Aorta (tissue), 5 donors: ENCODE data around the gene C1orf232. TPM values are rescaled to one million over a fixed set of nuclear protein-coding genes. Genes with fewer than 3 reads are reported as not detected.
A peak's percentile ranks its signal among the peaks of the same experiment; 100 is the strongest.

ENCODE experiments used
- ATAC-seq: fragments of 200-7000 bp; cut with Tn5 transposase; one replicate; pipeline ENCODE4 v1.9.1; 2022; ENCODE audit warnings: moderate library complexity; ENCODE audit not compliant: low FRiP score
- DNase-seq, 2 donors: peaks; one replicate each; pipeline ENCODE4 v3.0.0-alpha.2; 2020
- H3K27ac ChIP-seq, 2 donors: one replicate each; pipeline ENCODE4 v1.5.1; 2013; ENCODE audit warnings: low read length in 2 of 2, mild to moderate bottlenecking in 2 of 2, moderate library complexity in 2 of 2, control low read depth in 1 of 2, inconsistent platforms in 1 of 2, low read depth in 1 of 2
- H3K27me3 ChIP-seq, 2 donors: one replicate each; pipeline ENCODE4 v1.6.1; 2013; ENCODE audit warnings: control low read depth in 1 of 2, low read length in 1 of 2, mild to moderate bottlenecking in 1 of 2, moderate library complexity in 1 of 2; ENCODE audit not compliant: insufficient read depth in 2 of 2, control insufficient read depth in 1 of 2
- H3K36me3 ChIP-seq, 2 donors: one replicate each; pipeline ENCODE4 v1.6.1; 2013; ENCODE audit warnings: control low read depth in 1 of 2, low read length in 1 of 2, mild to moderate bottlenecking in 1 of 2; ENCODE audit not compliant: insufficient read depth in 2 of 2, control insufficient read depth in 1 of 2
- H3K4me1 ChIP-seq, 2 donors: one replicate each; pipeline ENCODE4 v1.6.1; 2013; ENCODE audit warnings: low read length in 2 of 2, control low read depth in 1 of 2, mild to moderate bottlenecking in 1 of 2, moderate library complexity in 1 of 2; ENCODE audit not compliant: insufficient read depth in 2 of 2, control insufficient read depth in 1 of 2
- H3K4me3 ChIP-seq, 2 donors: one replicate each; pipeline ENCODE4 v1.5.1; 2013; ENCODE audit warnings: low read length in 2 of 2, control low read depth in 1 of 2, mild to moderate bottlenecking in 1 of 2
- H3K9me3 ChIP-seq: one replicate; pipeline ENCODE4 v1.6.1; 2013; ENCODE audit warnings: mild to moderate bottlenecking, low read length; ENCODE audit not compliant: control insufficient read depth
- WGBS, 2 donors: extraction: QIAGEN DNeasy Blood & Tissue Kit; methylation state at CpG; one replicate each; pipeline ENCODE4 v1.1.7; 2013; 5-methylcytosine and 5-hydroxymethylcytosine counted together
- intact Hi-C, 2 donors: fragments of 100-400 bp; cut with DNase I; formaldehyde crosslinking; loops; one replicate each; pipeline versions ENCODE4 v1.14.2 to v1.15.0; 2022
- polyA plus RNA-seq, 2 donors: library from polyadenylated mRNA; stranded (reverse); fragments of 200-250 nt; gene quantifications; one replicate each; pipeline ENCODE4 v1.2.3, GENCODE V29; 2013
- total RNA-seq, 2 donors: library from RNA; stranded (reverse); fragmentation: NEBNext Ultra II Directional; extraction: Animal tissue kit (Norgen Biotek cat#: 25700); gene quantifications; one replicate each; pipeline ENCODE4 v1.2.1, GENCODE V29; 2021
- donor health status: healthy with polysubstance abuse.
- donor health status: Bipolar disorder and iron deficiency.
- donor health status: DM: no; HTN: no; CAD: no.
- donor health status: DM: no; HTN: no; CAD: no.
- donor health status: DM: yes; HTN: yes; CAD: no.

Gene C1orf232
- total and polyA plus RNA-seq, 4 donors = not detected

DNA sequence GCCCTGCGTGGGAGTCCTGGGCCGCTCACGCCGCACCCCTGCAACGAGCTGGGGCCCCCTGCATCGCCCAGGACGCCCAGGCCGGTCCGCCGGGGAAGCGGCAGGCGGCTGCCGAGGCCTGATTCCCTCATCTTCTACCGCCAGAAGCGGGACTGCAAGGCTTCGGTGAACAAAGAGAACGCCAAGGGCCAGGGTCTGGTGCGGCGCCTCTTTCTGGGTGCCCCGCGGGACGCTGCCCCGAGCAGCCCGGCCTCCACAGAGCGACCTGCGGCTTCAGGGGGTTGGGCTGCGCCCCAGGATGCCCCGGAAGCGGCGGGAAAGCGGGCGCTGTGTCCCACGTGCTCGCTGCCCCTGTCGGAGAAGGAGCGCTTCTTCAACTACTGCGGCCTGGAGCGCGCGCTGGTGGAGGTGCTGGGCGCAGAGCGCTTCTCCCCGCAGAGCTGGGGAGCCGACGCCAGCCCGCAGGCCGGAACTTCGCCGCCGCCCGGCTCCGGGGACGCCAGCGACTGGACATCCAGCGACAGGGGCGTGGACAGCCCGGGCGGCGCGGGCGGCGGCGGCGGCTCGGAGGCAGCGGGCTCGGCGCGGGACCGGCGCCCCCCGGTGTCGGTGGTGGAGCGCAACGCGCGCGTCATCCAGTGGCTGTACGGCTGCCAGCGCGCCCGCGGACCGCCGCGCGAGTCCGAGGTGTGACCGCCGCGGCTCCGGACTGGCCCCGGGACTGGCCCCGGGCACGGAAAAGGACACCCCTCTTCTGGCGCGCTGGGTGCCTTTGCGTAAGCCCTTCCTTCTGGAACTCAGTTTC lies 7.1 kb downstream of the C1orf232 start:
- DNase-seq = peak; percentile 65 to 89

DNA sequence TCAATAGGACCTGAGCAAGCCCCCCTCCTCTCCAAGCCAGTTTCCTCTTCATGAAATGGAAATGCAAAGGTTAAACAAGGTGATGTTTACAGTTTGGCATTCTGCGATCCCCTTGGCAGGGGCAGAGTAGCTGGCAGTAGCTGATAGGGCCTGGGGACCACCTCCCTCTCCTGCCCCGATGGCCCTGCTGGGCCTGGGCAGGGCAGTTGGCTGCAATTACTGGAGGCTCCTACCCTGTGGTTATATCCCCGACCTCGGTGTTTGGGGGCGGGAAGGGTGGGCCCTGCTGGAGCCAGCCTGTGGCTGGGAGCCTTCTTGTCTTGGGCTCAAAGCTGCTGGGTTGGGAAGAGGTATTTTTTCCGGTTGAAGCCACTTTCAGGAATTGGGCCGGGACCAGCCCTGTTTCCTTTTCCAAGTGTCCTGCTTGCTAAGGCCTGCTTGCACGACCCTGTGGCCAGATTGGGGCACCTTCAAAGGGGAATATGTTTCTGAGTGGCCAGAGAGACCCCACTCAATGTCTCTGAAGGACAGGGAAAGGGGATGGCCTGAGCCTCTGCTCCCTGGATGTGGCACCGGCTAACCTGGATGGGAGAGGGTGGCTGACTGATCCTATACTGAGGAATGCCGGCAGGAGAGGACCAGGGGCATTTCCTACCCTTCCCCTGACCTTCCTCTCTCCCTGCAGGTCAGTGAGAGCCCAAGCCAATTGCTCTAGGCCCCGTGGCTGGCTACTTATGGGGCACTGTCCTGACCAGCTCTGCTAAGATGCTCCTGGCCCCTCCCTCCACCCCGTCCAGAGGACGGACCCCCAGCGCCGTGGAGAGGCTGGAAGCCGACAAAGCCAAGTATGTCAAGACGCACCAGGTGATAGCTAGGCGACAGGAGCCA lies 8.0 kb downstream of the C1orf232 start:
- 60 to 61% methylated on average over 18 of the region's 18 CpGs for WGBS, 2 donors
- no peaks in the 10 kb centered on the region for H3K27me3 ChIP-seq
- DNase-seq (peak; percentile 34 to 62), ATAC-seq (no peak)
- H3K27ac ChIP-seq = no peak overlapping the region
- intact Hi-C loops = loop anchor here (5.0 kb wide), 2 partner anchors 53 to 123 kb away; no protein-coding TSS in a partner anchor
- H3K4me1 ChIP-seq = no peaks in the 10 kb centered on the region
- peak overlapping the region in 1 of 2 donors; percentile 49 for H3K4me3 ChIP-seq
- H3K36me3 ChIP-seq = no peaks in the 10 kb centered on the region
- H3K9me3 ChIP-seq = no peaks in the 10 kb centered on the region

More for the DNA sequence above, 7.1 kb downstream of the C1orf232 start:
- H3K27ac ChIP-seq = no peak overlapping the region
- peak; percentile 61 for ATAC-seq
- intact Hi-C loops = loop anchor here (5.0 kb wide), 2 partner anchors 54 to 124 kb away; no protein-coding TSS in a partner anchor
- H3K9me3 ChIP-seq = no peaks in the 10 kb centered on the region
- peak overlapping the region; percentile 46 to 49 for H3K4me3 ChIP-seq
- no peaks in the 10 kb centered on the region for H3K36me3 ChIP-seq
- H3K27me3 ChIP-seq = no peaks in the 10 kb centered on the region
- 3 to 4% methylated on average over 53 to 98 of the region's 98 CpGs for WGBS, 2 donors
- H3K4me1 ChIP-seq = no peaks in the 10 kb centered on the region

DNA sequence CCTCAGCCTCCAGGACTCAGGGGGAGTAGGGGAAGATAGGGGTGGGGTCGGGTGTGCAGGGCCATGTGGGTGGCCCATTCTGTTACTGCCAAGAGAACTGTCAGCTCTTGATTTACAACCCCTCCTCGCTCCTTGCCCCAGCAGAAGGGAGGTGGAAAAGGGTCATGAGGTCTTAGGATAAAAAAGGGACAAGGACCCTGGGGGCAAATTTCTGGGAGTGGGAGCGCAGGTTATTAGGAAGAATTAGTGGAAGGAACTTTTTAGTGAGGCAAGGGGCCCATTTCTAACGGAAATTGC lies 9.1 kb downstream of the C1orf232 start:
- Histone ChIP-seq H3K9me3 (no peaks in the 10 kb centered on the region), H3K4me3 (no peak overlapping the region), H3K4me1 (no peaks in the 10 kb centered on the region), H3K27ac (no peak overlapping the region), H3K27me3 (no peaks in the 10 kb centered on the region), H3K36me3 (no peaks in the 10 kb centered on the region)
- WGBS, 2 donors = 83 to 87% methylated on average over 4 of the region's 4 CpGs
- DNase-seq (no peak), ATAC-seq (no peak)
- intact Hi-C loops = loop anchor here (5.0 kb wide), 2 partner anchors 52 to 122 kb away; no protein-coding TSS in a partner anchor

DNA sequence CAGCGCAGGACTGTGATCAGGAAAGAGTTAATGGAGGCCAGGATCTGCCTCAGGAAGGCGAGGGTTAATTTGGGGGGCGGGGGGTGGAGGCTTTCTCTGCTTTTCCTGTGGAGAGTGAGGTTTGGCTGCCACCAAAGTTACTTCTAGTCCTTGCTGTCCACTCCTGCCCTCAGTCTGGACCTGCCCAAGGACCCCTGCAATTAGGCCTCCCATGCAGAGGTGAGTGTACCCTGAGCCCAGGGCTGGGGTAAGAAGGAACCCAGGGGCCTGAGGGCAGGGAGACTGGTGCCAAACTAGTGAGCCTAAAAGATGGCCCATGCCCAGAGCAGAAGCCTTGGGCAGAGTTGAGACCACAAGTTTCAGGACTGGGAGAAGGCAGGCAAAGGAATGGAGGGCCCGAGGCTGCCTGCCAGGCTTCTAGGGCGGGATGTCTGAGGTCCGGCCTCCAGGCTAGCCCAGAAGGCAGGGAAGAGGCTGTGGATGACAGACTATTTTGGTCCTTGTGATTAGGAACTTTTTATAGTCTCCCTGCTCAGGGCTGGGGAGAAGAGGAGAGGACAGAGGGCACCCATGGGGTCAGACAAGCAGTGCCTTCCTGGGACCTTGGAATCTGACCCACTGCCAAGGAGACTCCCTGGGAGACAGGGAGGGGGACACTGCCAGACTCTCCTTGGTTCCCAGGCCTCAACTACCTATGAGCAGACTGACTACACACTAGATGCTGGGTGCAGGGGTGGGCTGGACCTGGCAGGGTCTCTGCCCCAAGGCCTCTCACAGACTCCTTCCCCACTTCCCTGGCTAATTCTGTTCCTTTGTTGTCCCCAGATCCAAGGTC lies 9.6 kb downstream of the C1orf232 start, which contains the start of gene FAM110D:
FAM110D (plus strand) TSS at position 172 of the 835 bp plus-strand sequence. CDS start 2,213 bp downstream, outside the sequence.
- no peaks in the 10 kb centered on the region for H3K36me3 ChIP-seq
- H3K4me1 ChIP-seq = no peaks in the 10 kb centered on the region
- H3K9me3 ChIP-seq = no peaks in the 10 kb centered on the region
- H3K4me3 ChIP-seq = no peak within 1 kb of the TSS
- intact Hi-C loops = no loop called here
- no peak within 1 kb of the TSS for H3K27ac ChIP-seq
- H3K27me3 ChIP-seq = no peaks in the 10 kb centered on the region
- WGBS, 2 donors = 54 to 55% methylated on average over 6 of the region's 6 CpGs
- DNase-seq (peak in 1 of 2 donors; percentile 17), ATAC-seq (no peak)

DNA sequence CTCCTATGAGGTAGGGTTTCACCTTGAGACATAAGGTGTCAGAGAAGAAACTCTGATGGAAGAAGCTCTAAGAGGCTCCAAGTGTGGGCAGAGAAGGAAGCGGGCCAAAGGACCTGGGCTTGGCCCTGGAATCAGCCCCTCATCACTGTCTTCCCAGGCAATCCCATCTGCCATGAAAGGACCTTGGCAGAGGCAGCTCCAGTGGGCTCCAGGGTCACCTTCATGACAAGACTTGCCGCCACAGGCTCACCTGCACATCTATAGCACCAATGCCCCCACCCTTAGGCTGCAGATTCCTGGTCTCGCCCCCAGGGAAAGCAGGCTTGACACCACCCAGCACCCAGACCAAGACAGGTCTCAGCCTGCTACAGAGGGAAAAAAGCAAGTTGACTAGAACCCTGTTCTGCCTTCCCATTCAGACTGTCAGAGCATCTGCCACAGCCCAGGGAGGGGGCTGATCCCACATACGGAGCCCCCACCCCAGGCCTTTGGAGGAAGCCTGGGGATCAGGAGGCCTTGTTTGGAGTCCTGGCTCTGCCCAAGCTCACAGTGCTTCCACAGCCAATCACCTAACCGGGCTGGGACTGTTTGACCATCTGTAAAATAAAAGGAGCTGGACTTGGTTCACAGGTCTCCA lies 10.4 kb downstream of the C1orf232 start:
- no peak for ATAC-seq
- intact Hi-C loops = no loop called here
- 90 to 95% methylated on average over 5 of the region's 5 CpGs for WGBS, 2 donors
- H3K9me3 ChIP-seq = no peaks in the 10 kb centered on the region
- H3K4me3 ChIP-seq = no peak overlapping the region
- DNase-seq = peak in 1 of 2 donors; percentile 38
- no peak overlapping the region for H3K27ac ChIP-seq
- no peaks in the 10 kb centered on the region for H3K36me3 ChIP-seq
- H3K4me1 ChIP-seq = no peaks in the 10 kb centered on the region
- no peaks in the 10 kb centered on the region for H3K27me3 ChIP-seq

DNA sequence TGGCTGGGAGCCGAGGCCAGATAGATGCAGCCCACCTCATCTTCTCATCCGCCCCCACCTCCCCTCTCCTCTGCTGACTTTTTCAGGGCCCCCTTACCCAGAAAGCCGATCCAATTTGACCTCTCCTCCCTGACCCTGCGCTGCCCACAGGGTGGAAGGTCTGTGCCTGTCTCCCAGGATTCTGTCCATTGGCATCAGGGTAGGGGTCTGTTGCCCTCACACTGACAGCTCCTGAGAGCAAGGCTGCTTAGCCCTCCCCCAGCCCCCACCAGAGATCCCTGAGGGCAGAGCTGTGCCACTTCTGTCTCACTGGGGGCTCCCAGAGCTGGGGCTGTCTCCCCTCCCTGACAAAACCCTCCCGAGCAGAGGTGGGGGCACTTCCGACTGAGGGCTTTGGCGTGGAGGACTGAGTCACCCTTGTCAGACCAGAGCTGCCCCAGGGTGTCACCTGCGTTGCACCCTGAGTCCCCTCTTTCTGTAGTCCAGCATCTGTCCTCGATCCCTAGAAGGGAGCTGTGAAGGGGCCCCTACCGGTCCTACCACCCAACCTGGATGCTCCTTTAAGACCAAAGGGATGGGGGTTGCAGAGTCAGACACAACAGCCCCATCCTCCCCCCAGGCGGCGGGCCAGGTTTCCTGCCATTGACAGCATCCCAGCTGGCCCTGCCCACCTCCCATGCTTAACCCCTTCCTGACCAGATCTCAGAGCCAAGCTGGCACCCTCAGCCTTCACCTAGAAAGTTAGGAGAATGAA lies 12.3 kb downstream of the C1orf232 start:
- Histone ChIP-seq H3K27me3 (no peaks in the 10 kb centered on the region), H3K4me1 (no peaks in the 10 kb centered on the region), H3K36me3 (no peaks in the 10 kb centered on the region), H3K4me3 (no peak overlapping the region), H3K9me3 (no peaks in the 10 kb centered on the region), H3K27ac (no peak overlapping the region)
- intact Hi-C loops = no loop called here
- ATAC-seq (peak; percentile 4), DNase-seq (peak in 1 of 2 donors; percentile 36)
- WGBS, 2 donors = 29 to 36% methylated on average over 12 of the region's 12 CpGs

DNA sequence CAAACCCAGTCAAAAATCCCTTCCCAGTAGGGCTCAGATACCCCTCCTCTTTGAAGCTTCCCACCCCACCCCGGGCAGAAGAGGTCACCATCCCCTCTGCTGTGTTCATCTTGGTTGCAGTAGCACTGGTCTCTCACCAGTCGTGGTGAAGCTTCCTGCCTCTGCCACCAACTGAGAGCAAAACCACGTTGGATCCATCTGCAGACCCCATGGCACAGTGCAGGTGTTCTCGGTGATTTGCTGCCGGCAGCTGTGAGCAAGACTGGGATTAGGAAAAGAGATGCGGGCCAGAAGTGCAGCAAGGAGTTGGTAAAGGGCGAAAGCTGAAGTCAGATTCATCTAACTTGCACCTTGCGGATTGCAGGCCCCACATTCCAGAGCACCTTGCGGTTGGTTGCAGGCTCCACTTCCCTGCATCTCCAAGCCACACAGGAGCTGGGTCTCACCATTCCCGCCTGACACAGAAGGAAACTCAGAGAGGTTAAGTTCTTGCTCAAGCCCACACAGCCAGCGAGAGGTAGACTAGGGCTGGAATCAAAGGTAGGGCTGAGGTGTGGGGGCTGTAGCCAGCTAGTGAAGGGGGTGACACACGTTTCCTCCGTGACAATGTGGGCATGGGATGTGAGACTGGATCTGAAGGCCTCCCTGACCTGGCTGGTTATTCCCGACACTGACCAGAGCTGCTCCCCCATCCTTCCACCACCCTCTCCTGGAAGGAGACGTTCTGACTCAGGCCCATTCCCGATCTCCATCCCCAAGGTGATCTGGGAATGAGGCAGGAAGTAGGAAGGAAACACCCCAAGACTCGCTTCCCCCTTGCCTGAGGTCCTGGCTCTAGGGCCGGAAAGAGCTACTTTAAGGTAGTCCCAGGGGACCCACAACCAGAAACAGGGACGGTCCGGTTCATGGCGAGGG lies 13.1 kb downstream of the C1orf232 start:
- WGBS, 2 donors = 73 to 76% methylated on average over 21 of the region's 21 CpGs
- intact Hi-C loops = no loop called here
- ATAC-seq (peak; percentile 42), DNase-seq (peak in 1 of 2 donors; percentile 34)
- Histone ChIP-seq H3K27me3 (no peaks in the 10 kb centered on the region), H3K27ac (no peak overlapping the region), H3K36me3 (no peaks in the 10 kb centered on the region), H3K4me1 (no peaks in the 10 kb centered on the region), H3K9me3 (no peaks in the 10 kb centered on the region), H3K4me3 (no peak overlapping the region)
